Karpas-422 (cell line): Measurements from ENCODE around the gene GPR6. TPM values are rescaled to one million over a fixed set of nuclear protein-coding genes. Genes with fewer than 3 reads are reported as not detected.

ENCODE experiments used
- DNase-seq: peaks from one replicate; pipeline ENCODE4 v3.0.0-alpha.2; 2015
- H2AFZ ChIP-seq: fragments of 200-600 bp; sonication (generic); 2 replicates; pipeline ENCODE4 v1.6.1; 2014; ENCODE audit warnings: antibody characterized with exemption, low read length, mixed read lengths
- H3K27ac ChIP-seq: fragments of 200-600 bp; sonication (generic); 2 replicates; pipeline ENCODE4 v1.5.1; 2014; ENCODE audit warnings: mild to moderate bottlenecking, low read length, moderate library complexity
- H3K27me3 ChIP-seq: fragments of 200-600 bp; sonication (generic); 2 replicates; pipeline ENCODE4 v1.6.1; 2014; ENCODE audit warnings: low read length, mixed read lengths
- H3K36me3 ChIP-seq: fragments of 200-600 bp; sonication (generic); 2 replicates; pipeline ENCODE4 v1.6.1; 2014; ENCODE audit warnings: low read length, mixed read lengths; ENCODE audit not compliant: insufficient read depth
- H3K4me1 ChIP-seq: fragments of 200-600 bp; sonication (generic); 2 replicates; pipeline ENCODE4 v1.6.1; 2014; ENCODE audit warnings: mild to moderate bottlenecking, low read length, mixed read lengths
- H3K4me2 ChIP-seq: fragments of 200-600 bp; sonication (generic); 2 replicates; pipeline ENCODE4 v1.6.1; 2014; ENCODE audit warnings: low read length, low read depth, mild to moderate bottlenecking; ENCODE audit not compliant: poor library complexity, severe bottlenecking
- H3K4me3 ChIP-seq: fragments of 200-600 bp; sonication (generic); 2 replicates; pipeline ENCODE4 v1.5.1; 2014; ENCODE audit warnings: mild to moderate bottlenecking, antibody characterized with exemption, low read length, mixed read lengths
- H3K79me2 ChIP-seq: fragments of 200-600 bp; sonication (generic); 2 replicates; pipeline ENCODE4 v1.6.1; 2014; ENCODE audit warnings: mild to moderate bottlenecking, low read length, mixed read lengths
- H3K9ac ChIP-seq: fragments of 200-600 bp; sonication (generic); 2 replicates; pipeline ENCODE4 v1.6.0; 2014; ENCODE audit warnings: low read length
- H3K9me2 ChIP-seq: fragments of 200-600 bp; sonication (generic), shearing (Covaris generic); replicated peaks from 2 replicates; pipeline ENCODE4 v1.6.0; 2014; ENCODE audit warnings: mild to moderate bottlenecking, low read length, moderate library complexity; ENCODE audit not compliant: insufficient read depth
- H3K9me3 ChIP-seq: fragments of 300-700, 200-600 bp; sonication (generic); 2 replicates; pipeline ENCODE4 v1.6.1; 2014; ENCODE audit warnings: low read length, mixed read lengths
- H4K20me1 ChIP-seq: fragments of 200-600 bp; sonication (generic); 2 replicates; pipeline ENCODE4 v1.6.1; 2014; ENCODE audit warnings: mild to moderate bottlenecking, antibody characterized with exemption, low read length, low read depth; ENCODE audit not compliant: insufficient read depth
- total RNA-seq: library from RNA; depleted of rRNA; stranded (reverse); fragments of >200 nt; shearing (Covaris generic); gene quantifications from 2 replicates; pipeline ENCODE4 v1.2.3, GENCODE V29; 2014; ENCODE audit warnings: low replicate concordance

GPR6 gene
- total RNA-seq, 1 experiment from 2014 or later, result not detected

- Histone ChIP-seq H4K20me1 (no peaks in the 10 kb centered on the region), H3K9me2 (no peaks in the 10 kb centered on the region), H3K36me3 (no peaks in the 10 kb centered on the region), H3K4me1 (no peaks in the 10 kb centered on the region), H3K27ac (no peak overlapping the region), H3K79me2 (no peaks in the 10 kb centered on the region), H3K4me3 (no peak overlapping the region), H2AFZ (no peak overlapping the region), H3K9me3 (no peaks in the 10 kb centered on the region), H3K4me2 (no peak overlapping the region), H3K9ac (no peak overlapping the region), H3K27me3 (0 out of 2 replicates have a peak, but pooled peaks cover 2% of the 10 kb centered on the region)
- no peak for DNase-seq
Observed at GRCh38 chr6:109958626-109959025, 19.5 kb upstream of the GPR6 start.

GRCh38 chr6:109961611-109962041 lies 16.5 kb upstream of the GPR6 start:
- H2AFZ ChIP-seq, result no peak overlapping the region
- H3K4me2 ChIP-seq, result no peak overlapping the region
- no peak overlapping the region for H3K27ac ChIP-seq
- H3K4me3 ChIP-seq, result no peak overlapping the region
- no peaks in the 10 kb centered on the region for H3K9me2 ChIP-seq
- H4K20me1 ChIP-seq, result no peaks in the 10 kb centered on the region
- no peaks in the 10 kb centered on the region for H3K9me3 ChIP-seq
- no peak overlapping the region for H3K9ac ChIP-seq
- no peaks in the 10 kb centered on the region for H3K4me1 ChIP-seq
- no peaks in the 10 kb centered on the region for H3K79me2 ChIP-seq
- H3K27me3 ChIP-seq, result 0 out of 2 replicates have a peak, but pooled peaks cover 3% of the 10 kb centered on the region
- H3K36me3 ChIP-seq, result no peaks in the 10 kb centered on the region
- no peak for DNase-seq

- Histone ChIP-seq H3K27me3 (0 out of 2 replicates have a peak, but pooled peaks cover 3% of the 10 kb centered on the region), H4K20me1 (no peaks in the 10 kb centered on the region), H3K9me3 (no peaks in the 10 kb centered on the region), H3K9ac (no peak overlapping the region), H3K79me2 (no peaks in the 10 kb centered on the region), H3K9me2 (no peaks in the 10 kb centered on the region), H3K36me3 (no peaks in the 10 kb centered on the region), H3K4me2 (no peak overlapping the region), H3K4me3 (no peak overlapping the region), H3K27ac (no peak overlapping the region), H2AFZ (no peak overlapping the region), H3K4me1 (no peaks in the 10 kb centered on the region)
- DNase-seq, result no peak
Observed at GRCh38 chr6:109962271-109962670, 15.8 kb upstream of the GPR6 start.

GRCh38 chr6:109963598-109964170 lies 14.4 kb upstream of the GPR6 start:
- H3K79me2 ChIP-seq, result no peaks in the 10 kb centered on the region
- no peak overlapping the region for H3K27ac ChIP-seq
- H3K27me3 ChIP-seq, result 0 out of 2 replicates have a peak, but pooled peaks cover 3% of the 10 kb centered on the region
- no peaks in the 10 kb centered on the region for H3K9me2 ChIP-seq
- no peaks in the 10 kb centered on the region for H4K20me1 ChIP-seq
- no peak overlapping the region for H3K4me3 ChIP-seq
- H3K9ac ChIP-seq, result no peak overlapping the region
- no peak for DNase-seq
- no peaks in the 10 kb centered on the region for H3K4me1 ChIP-seq
- no peak overlapping the region for H3K4me2 ChIP-seq
- no peaks in the 10 kb centered on the region for H3K36me3 ChIP-seq
- H2AFZ ChIP-seq, result no peak overlapping the region
- H3K9me3 ChIP-seq, result no peaks in the 10 kb centered on the region

GRCh38 chr6:109964949-109965348 lies 13.2 kb upstream of the GPR6 start:
- no peak for DNase-seq
- Histone ChIP-seq H3K36me3 (no peaks in the 10 kb centered on the region), H4K20me1 (no peaks in the 10 kb centered on the region)

GRCh38 chr6:109966299-109966698 lies 11.8 kb upstream of the GPR6 start:
- H3K27me3 ChIP-seq, result 0 out of 2 replicates have a peak, but pooled peaks cover 3% of the 10 kb centered on the region
- H4K20me1 ChIP-seq, result no peaks in the 10 kb centered on the region
- no peak for DNase-seq
- no peaks in the 10 kb centered on the region for H3K4me1 ChIP-seq
- no peak overlapping the region for H3K4me2 ChIP-seq
- H3K27ac ChIP-seq, result no peak overlapping the region
- H3K36me3 ChIP-seq, result no peaks in the 10 kb centered on the region
- H2AFZ ChIP-seq, result no peak overlapping the region
- no peaks in the 10 kb centered on the region for H3K79me2 ChIP-seq
- H3K9me2 ChIP-seq, result no peaks in the 10 kb centered on the region
- H3K9ac ChIP-seq, result no peak overlapping the region
- H3K9me3 ChIP-seq, result no peaks in the 10 kb centered on the region
- H3K4me3 ChIP-seq, result no peak overlapping the region

More at GRCh38 chr6:109964949-109965348, 13.2 kb upstream of the GPR6 start:
- Histone ChIP-seq H3K27ac (no peak overlapping the region), H3K9me3 (no peaks in the 10 kb centered on the region), H2AFZ (no peak overlapping the region), H3K4me3 (no peak overlapping the region), H3K27me3 (0 out of 2 replicates have a peak, but pooled peaks cover 3% of the 10 kb centered on the region), H3K4me2 (no peak overlapping the region), H3K4me1 (no peaks in the 10 kb centered on the region), H3K9me2 (no peaks in the 10 kb centered on the region), H3K79me2 (no peaks in the 10 kb centered on the region), H3K9ac (no peak overlapping the region)

GRCh38 chr6:109977791-109978173 lies 329 bp upstream of the GPR6 start:
- no peaks in the 10 kb centered on the region for H3K36me3 ChIP-seq
- H3K9me3 ChIP-seq, result no peaks in the 10 kb centered on the region
- no peaks in the 10 kb centered on the region for H3K79me2 ChIP-seq
- no peak overlapping the region for H3K9ac ChIP-seq
- no peaks in the 10 kb centered on the region for H4K20me1 ChIP-seq
- H3K4me2 ChIP-seq, result no peak overlapping the region
- no peak overlapping the region for H3K27ac ChIP-seq
- DNase-seq, result no peak
- H3K4me3 ChIP-seq, result no peak overlapping the region
- H2AFZ ChIP-seq, result no peak overlapping the region
- H3K4me1 ChIP-seq, result no peaks in the 10 kb centered on the region
- H3K27me3 ChIP-seq, result no peaks in the 10 kb centered on the region
- H3K9me2 ChIP-seq, result no peaks in the 10 kb centered on the region

- DNase-seq, result no peak
- no peaks in the 10 kb centered on the region for H3K27me3 ChIP-seq
- H3K4me2 ChIP-seq, result no peak overlapping the region
Observed at GRCh38 chr6:109979033-109979921, 1.2 kb downstream of the GPR6 start.

More at GRCh38 chr6:109979033-109979921, 1.2 kb downstream of the GPR6 start:
- H3K9me3 ChIP-seq, result no peaks in the 10 kb centered on the region
- H3K4me1 ChIP-seq, result no peaks in the 10 kb centered on the region
- no peak overlapping the region for H3K4me3 ChIP-seq
- H2AFZ ChIP-seq, result no peak overlapping the region
- no peak overlapping the region for H3K9ac ChIP-seq
- no peaks in the 10 kb centered on the region for H3K9me2 ChIP-seq
- no peaks in the 10 kb centered on the region for H4K20me1 ChIP-seq
- no peak overlapping the region for H3K27ac ChIP-seq
- no peaks in the 10 kb centered on the region for H3K36me3 ChIP-seq
- no peaks in the 10 kb centered on the region for H3K79me2 ChIP-seq
